GM15510 (cell line): ENCODE results near the gene BAG2.

Source experiments
- POLR2A ChIP-seq: IDR thresholded peaks from 3 replicates; pipeline ENCODE4 v1.6.1; 2011; ENCODE audit warnings: borderline replicate concordance; ENCODE audit not compliant: insufficient read length; ENCODE audit errors: extremely low read depth

The BAG2 gene

DNA sequence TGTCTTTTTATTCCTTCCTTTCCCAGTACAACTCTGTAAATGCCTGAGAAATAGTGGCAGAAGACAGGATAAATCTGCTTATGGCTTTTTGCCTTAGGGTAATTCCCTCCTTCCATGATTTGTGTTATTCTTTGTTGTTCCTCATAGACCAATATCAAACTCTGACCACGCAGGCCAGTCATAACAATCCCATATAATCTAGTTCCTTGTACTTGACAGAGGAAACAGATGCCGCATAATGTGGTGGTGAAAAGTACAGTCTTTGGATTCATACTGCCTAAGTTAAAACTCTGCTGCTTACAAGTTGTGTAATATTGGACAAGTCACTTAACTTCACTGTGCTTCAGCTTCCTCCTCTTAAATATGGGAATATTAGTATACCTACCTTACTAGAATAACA is 8.2 kb upstream of the BAG2 start:
- TF ChIP-seq POLR2A: no peak

DNA sequence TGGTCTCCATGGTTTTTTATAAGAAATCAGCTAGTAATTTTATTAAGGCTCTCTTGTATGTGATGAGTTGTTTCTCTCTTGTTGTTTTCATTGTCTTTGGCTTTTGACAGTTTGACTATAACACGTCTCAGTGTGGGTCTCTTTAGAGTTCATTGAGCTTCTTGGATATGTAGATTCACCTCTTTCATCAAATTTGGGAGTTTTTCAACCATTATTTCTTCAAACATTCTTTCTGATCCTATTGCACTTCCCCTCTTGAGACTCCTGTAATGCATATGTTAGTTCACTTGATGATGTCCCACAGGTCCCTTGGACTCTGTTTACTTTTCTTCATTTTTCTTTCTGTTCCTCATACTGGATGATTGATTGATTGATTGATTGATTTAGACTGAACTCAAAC is 7.0 kb upstream of the BAG2 start:
- TF ChIP-seq POLR2A: no peak

- no peak for TF ChIP-seq POLR2A
These were observed 1.1 kb downstream of the BAG2 start for GRCh38 chr6:57173056-57173885.

- TF ChIP-seq POLR2A: no peak
These were observed 1.9 kb downstream of the BAG2 start for GRCh38 chr6:57173886-57174510.

GRCh38 chr6:57174511-57174907 is 2.4 kb downstream of the BAG2 start:
- TF ChIP-seq POLR2A: no peak

- no peak for TF ChIP-seq POLR2A
These were observed 5.6 kb downstream of the BAG2 start for GRCh38 chr6:57177545-57178265.

DNA sequence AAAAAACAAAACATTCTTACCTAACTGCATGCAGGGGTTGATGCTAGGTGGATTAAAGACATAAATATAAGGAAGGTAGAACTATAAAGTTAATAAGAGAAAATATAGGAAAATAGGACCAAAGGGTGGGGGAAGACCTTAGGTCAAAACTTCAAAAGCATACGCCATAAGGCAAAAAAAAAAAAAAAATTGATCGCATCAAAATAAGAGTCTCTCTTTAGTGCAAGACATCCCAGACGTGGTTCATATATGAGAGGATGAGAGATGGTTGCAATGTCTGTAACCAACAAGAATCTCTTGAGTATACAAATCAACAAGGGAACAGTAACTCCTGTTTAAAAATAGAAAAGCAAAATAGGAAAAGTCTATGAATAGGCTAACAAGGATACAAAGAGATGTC is 8.5 kb downstream of the BAG2 start:
- TF ChIP-seq POLR2A: no peak

- TF ChIP-seq POLR2A: no peak
These were observed 9.9 kb downstream of the BAG2 start for GRCh38 chr6:57182017-57182432.

- no peak for TF ChIP-seq POLR2A
These were observed 11.2 kb downstream of the BAG2 start for GRCh38 chr6:57183336-57183735.

- TF ChIP-seq POLR2A: no peak
These were observed 18.0 kb downstream of the BAG2 start for GRCh38 chr6:57190140-57190539.

GRCh38 chr6:57193177-57193576 is 21.1 kb downstream of the BAG2 start:
- TF ChIP-seq POLR2A: no peak

DNA sequence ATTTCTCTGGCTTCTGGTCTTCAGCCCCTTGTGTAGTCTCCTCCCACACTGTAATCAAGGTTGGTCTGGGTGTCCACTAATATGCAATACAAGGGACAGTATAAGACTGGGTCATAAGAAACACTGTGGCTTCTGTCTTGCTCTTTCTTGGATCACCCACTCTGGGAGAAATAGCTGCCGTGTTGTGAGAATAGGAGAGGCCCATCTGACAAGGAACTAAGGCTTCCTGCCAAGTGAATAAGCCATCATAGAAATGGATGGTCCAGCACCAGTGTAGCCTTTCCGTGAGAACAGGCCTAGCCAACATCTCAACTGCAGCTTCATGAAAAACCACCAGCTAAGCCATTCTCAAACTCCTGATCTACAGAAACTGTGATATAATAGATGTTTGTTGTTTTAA is 23.3 kb downstream of the BAG2 start:
- TF ChIP-seq POLR2A: no peak

GRCh38 chr6:57198926-57199636 is 27.0 kb downstream of the BAG2 start:
- TF ChIP-seq POLR2A: no peak

DNA sequence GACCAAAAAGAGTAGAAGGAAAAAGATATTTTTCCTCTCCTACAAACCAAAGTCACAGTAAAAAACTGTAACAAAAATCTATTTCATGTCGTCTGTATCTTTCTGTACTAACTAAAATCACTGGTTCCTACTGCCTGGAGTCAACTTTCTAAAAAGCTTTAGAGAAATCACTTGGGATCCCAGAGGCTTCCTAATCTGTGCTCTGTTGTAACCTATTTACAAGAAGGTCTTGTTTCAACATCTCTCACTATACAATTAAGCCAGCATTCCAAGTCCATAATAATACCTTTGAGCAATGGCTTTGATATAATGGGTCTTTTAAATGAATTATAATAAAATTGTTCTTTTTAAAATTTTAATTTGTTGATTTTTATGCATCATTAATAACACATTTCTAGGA is 29.6 kb downstream of the BAG2 start:
- no peak for TF ChIP-seq POLR2A

DNA sequence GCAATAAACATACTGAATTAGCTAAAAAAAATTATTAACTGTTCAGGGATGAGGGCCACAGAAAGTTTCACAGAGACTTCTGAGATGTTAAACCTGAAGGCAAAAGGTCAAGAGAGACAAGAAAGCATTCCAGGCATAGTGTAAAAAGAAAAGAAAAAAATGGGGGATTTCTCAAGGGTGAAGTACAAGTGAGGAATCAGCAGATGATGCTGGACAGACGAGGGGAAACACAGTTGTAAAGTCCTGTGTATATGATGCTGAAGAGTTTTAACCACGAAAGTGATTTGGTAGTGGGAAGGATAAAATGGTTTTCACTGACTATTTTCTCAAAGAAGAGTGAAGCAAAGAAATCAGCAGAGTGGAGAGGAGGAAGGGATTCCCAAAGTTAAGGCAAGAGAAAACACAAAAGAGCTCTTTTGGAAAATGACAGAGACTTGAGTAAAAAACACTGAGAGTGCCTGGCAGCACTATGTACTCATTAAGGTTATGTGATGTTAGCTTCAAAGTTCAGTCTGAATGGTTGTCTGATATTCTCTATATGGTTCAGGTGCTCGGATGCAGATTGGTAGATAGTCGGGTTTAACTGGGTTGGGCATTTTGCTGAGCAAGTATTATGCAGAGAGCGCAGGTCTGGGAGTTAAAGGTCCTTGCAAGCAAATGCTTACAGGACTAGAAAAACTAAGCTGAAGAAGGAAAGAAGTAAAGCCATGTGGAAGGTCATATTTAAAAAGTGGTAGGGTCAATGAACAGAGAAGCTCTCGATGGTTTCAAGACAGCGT is 33.6 kb downstream of the BAG2 start:
- no peak for TF ChIP-seq POLR2A

GRCh38 chr6:57207141-57207540 is 35.0 kb downstream of the BAG2 start:
- no peak for TF ChIP-seq POLR2A
